GM19240 (cell line): Measurements from ENCODE around the gene KLHDC3.

ENCODE experiments used
- DNase-seq: peaks from one replicate; pipeline ENCODE4 v3.0.0; 2011; ENCODE audit warnings: low spot score; ENCODE audit not compliant: insufficient read length

The KLHDC3 gene

GRCh38 chr6:43013843-43014433 is at the start of gene KLHDC3, which contains the start of gene MEA1:
Gene KLHDC3 (plus strand): TSS chr6:43014249. CDS start chr6:43017193, 2,944 bp downstream.
Gene MEA1 (minus strand): TSS chr6:43013946. CDS start chr6:43013813, 133 bp downstream.
- DNase-seq: peak; percentile 93

- no peak for DNase-seq
Measured at GRCh38 chr6:42966571-42966970, 47.5 kb upstream of the KLHDC3 start.

GRCh38 chr6:42967228-42967627 is 46.8 kb upstream of the KLHDC3 start:
- DNase-seq: no peak

- no peak for DNase-seq
Measured at GRCh38 chr6:42968126-42968701, 45.8 kb upstream of the KLHDC3 start.

- DNase-seq: no peak
Measured at GRCh38 chr6:42968783-42969182, 45.3 kb upstream of the KLHDC3 start.

GRCh38 chr6:42969431-42969830 is 44.6 kb upstream of the KLHDC3 start:
- DNase-seq: no peak

- DNase-seq: no peak
Measured at GRCh38 chr6:42969934-42970333, 44.1 kb upstream of the KLHDC3 start.

- no peak for DNase-seq
Measured at GRCh38 chr6:42970871-42971612, 43.0 kb upstream of the KLHDC3 start.

- DNase-seq: no peak
Measured at GRCh38 chr6:42971746-42972327, 42.2 kb upstream of the KLHDC3 start.

GRCh38 chr6:42973926-42974325 is 40.1 kb upstream of the KLHDC3 start:
- no peak for DNase-seq

GRCh38 chr6:42974919-42975505 is 39.0 kb upstream of the KLHDC3 start:
- no peak for DNase-seq

- DNase-seq: no peak
Measured at GRCh38 chr6:42978487-42978838, 35.6 kb upstream of the KLHDC3 start.

GRCh38 chr6:42978839-42979522 is 35.1 kb upstream of the KLHDC3 start, which contains the start of gene PEX6:
Gene PEX6 (minus strand): TSS chr6:42979181. CDS start chr6:42979150, 31 bp downstream.
- peak; percentile 94 for DNase-seq

- DNase-seq: no peak
Measured at GRCh38 chr6:42979523-42980177, 34.4 kb upstream of the KLHDC3 start.

GRCh38 chr6:42981836-42982235 is 32.2 kb upstream of the KLHDC3 start:
- no peak for DNase-seq

GRCh38 chr6:42984001-42984923 is 29.8 kb upstream of the KLHDC3 start, which contains the start of gene PPP2R5D:
Gene PPP2R5D (plus strand): TSS chr6:42984570. CDS start chr6:42984678, 108 bp downstream.
- peak; percentile 89 for DNase-seq

GRCh38 chr6:42984924-42985475 is 29.0 kb upstream of the KLHDC3 start:
- no peak for DNase-seq

GRCh38 chr6:42987533-42988451 is 26.3 kb upstream of the KLHDC3 start:
- no peak for DNase-seq
